ENCODE data around the gene ADGRG7. TPM values are rescaled to one million over a fixed set of nuclear protein-coding genes. Genes with fewer than 3 reads are reported as not detected.

The ADGRG7 gene
- total RNA-seq, 2 experiments from 2014 or later, result 26.5 to 27.0 TPM

DNA sequence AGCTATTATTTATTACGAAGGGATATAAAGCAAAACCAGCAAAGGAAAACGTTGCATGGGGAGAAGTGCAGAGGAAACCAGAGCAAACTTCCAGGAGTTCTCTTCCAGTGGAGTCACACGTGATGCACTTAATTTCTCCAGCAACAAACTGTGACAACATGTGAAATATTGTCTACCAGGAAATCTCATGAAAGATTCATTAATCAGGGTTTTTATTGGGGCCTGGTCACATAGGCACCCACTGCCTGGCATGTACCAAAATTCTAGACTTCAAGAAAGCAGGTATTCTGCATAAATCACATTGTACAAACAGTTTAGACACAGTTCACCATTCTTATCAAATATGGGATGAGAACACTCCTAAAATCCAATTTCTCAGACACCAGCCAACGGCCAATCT is 94.5 kb downstream of the ADGRG7 start:
- Mint-ChIP-seq H3K27ac (no peak overlapping the region), H3K36me3 (ENCODE audit: low read depth) (peaks cover 7% of the 10 kb centered on the region)
- CTCF ChIA-PET, result interaction anchor here (0.9 to 1.8 kb wide), 2 partner anchors 10 to 12 kb away, joined by 3 to 7 read pairs; no protein-coding TSS in a partner anchor

DNA sequence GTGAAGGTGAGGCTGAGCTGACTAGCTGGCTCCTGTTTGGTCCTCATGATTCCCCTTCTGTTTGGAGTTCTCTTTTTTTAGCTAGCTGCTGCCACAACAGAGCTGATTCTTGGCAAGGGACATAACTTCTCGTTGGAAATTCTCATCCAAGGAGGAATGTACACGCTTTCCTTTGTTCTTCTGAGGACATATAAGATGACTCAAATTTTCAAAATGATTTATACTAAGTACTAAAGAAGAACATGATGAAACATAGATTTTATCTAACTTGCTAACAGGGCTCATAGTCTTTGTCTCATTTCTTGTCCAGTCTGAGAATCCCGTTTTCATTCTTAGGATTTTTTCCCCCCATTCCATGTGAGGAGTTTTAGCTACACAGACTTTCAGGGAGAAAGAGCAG is 97.0 kb downstream of the ADGRG7 start:
- Mint-ChIP-seq H3K27ac (no peak overlapping the region), H3K9me3 (ENCODE audit: insufficient read depth) (peaks cover 3% of the 10 kb centered on the region), H3K4me3 (no peak overlapping the region), H3K4me1 (ENCODE audit: low read depth) (peaks cover 20% of the 10 kb centered on the region), H3K27me3 (ENCODE audit: low read depth) (no peaks in the 10 kb centered on the region), H3K36me3 (ENCODE audit: low read depth) (peaks cover 18% of the 10 kb centered on the region)
- ChIA-PET CTCF (interaction anchor here (0.8 to 1.6 kb wide), 7 partner anchors 12 to 71 kb away, joined by 3 to 5 read pairs (median 4); no protein-coding TSS in a partner anchor), POLR2A (no interaction called here)
- DNase-seq (no peak), ATAC-seq (no peak)

More for the DNA sequence above, 94.5 kb downstream of the ADGRG7 start:
- Mint-ChIP-seq H3K4me3 (no peak overlapping the region), H3K27me3 (ENCODE audit: low read depth) (no peaks in the 10 kb centered on the region), H3K4me1 (ENCODE audit: low read depth) (peaks cover 7% of the 10 kb centered on the region), H3K9me3 (ENCODE audit: insufficient read depth) (peaks cover 3% of the 10 kb centered on the region)
- no peak for DNase-seq
- no peak for ATAC-seq
- POLR2A ChIA-PET, result no interaction called here

DNA sequence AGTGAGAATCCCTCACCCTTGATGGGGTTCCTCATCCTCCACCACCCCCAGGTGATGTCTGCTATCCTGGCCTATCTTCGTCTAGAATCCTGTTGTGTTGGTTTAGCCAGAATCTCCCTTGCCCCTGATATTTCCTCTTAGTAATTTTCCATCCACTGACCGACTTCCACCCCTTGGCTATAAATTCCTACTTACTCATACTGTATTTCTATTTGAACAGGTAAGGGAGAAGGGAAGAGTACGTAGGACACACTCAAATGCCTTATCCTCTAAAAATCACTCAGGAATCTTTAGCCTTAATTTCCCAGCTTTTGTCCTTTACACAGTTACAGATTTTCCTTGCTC is 99.2 kb downstream of the ADGRG7 start:
- H3K4me3 Mint-ChIP-seq, result peak overlapping the region; percentile 83
- CTCF ChIA-PET, result interaction anchor here (0.5 to 4.7 kb wide), 14 partner anchors 10 to 877 kb away, joined by 3 to 31 read pairs (median 4); no protein-coding TSS in a partner anchor
- H3K4me1 Mint-ChIP-seq (ENCODE audit: low read depth), result peaks cover 38% of the 10 kb centered on the region
- no peak for ATAC-seq
- DNase-seq, result no peak
- no peaks in the 10 kb centered on the region for H3K27me3 Mint-ChIP-seq (ENCODE audit: low read depth)
- POLR2A ChIA-PET, result interaction anchor here (0.6 to 3.3 kb wide), 28 partner anchors 9 to 1459 kb away, joined by 3 to 19 read pairs (median 4); partner anchors contain the start of gene TBC1D23
- peaks cover 3% of the 10 kb centered on the region for H3K9me3 Mint-ChIP-seq (ENCODE audit: insufficient read depth)
- peak overlapping the region; percentile 92 for H3K27ac Mint-ChIP-seq
- H3K36me3 Mint-ChIP-seq (ENCODE audit: low read depth), result peaks cover 35% of the 10 kb centered on the region

DNA sequence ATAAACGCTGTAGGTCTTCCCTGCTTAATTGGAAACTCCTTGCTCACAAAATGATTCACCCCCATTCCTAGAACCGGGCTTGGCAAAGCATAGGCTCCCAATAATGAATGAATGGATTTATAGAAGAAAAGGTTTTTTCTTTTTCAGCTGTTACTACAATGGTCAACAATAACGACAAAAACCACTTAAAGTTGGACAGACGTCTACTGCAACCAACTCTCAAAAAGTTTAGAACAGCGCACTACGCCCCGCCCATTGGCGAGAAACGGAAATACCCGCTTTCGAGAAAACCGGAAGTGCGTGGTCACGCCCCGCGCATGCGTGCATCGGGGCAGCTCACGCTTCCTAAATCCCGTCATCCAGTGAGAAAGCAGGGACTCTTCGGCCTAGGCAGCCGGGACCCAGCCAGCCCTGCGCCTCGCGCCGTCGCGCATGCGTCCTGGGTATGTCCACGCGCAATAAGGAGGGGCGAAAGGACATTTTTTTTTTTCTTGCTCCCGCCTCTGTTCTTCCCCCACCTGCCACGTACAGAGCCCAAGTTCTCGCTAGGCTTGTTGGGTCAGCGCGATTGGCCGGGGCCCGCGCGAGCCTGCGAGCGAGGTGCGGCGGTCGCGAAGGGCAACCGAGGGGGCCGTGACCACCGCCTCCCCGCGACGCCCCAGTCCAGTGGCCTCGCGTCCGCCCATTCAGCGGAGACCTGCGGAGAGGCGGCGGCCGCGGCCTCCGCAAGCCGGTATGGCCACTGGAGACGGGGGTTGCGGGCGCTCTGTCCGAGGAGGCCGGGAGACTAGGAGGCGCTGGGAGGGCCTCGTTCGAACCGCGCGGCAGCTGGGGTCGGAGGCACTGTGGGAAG is 99.8 kb downstream of the ADGRG7 start, which contains the start of gene TFG:
Gene TFG, plus strand, starts transcription at position 506 of the 853 bp plus-strand sequence. CDS start 4,192 bp downstream, outside the sequence.
- peaks cover 3% of the 10 kb centered on the region for H3K9me3 Mint-ChIP-seq (ENCODE audit: insufficient read depth)
- H3K4me3 Mint-ChIP-seq, result peak within 1 kb of the TSS; percentile 83
- CTCF ChIA-PET, result interaction anchor here (0.5 to 4.7 kb wide), 25 partner anchors 9 to 877 kb away, joined by 3 to 31 read pairs (median 5); no protein-coding TSS in a partner anchor
- H3K4me1 Mint-ChIP-seq (ENCODE audit: low read depth), result peaks cover 38% of the 10 kb centered on the region
- no peaks in the 10 kb centered on the region for H3K27me3 Mint-ChIP-seq (ENCODE audit: low read depth)
- peaks cover 40% of the 10 kb centered on the region for H3K36me3 Mint-ChIP-seq (ENCODE audit: low read depth)
- peak; percentile 95 for ATAC-seq
- H3K27ac Mint-ChIP-seq, result peak within 1 kb of the TSS; percentile 92
- DNase-seq, result peak; percentile 100
- POLR2A ChIA-PET, result interaction anchor here (0.6 to 3.3 kb wide), 38 partner anchors 10 to 1459 kb away, joined by 3 to 19 read pairs (median 4); partner anchors contain the start of genes LNP1, PCNP, TBC1D23 and TOMM70

DNA sequence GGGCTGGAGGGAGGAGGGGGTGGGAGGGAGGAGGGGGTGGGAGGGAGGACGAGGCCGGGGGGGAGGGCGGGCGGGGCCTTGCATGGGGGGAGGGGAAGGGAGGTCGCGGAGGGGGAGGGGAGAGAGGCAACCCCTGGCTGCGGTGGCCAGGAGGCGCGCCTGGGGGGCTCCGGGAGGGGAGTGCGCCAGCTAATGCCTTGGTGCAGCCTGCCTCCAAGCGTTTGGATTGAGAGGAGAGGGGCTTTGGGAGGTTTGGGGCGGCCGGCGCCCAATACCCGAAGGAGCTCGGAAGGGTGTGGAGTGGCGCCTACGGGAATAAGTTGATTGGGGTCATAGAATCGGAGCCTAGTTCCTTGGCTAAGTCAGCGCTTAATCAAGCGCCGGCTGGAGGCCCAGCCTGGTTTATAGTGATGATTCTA is 100.5 kb downstream of the ADGRG7 start:
- no peaks in the 10 kb centered on the region for H3K27me3 Mint-ChIP-seq (ENCODE audit: low read depth)
- POLR2A ChIA-PET, result interaction anchor here (1.1 to 3.3 kb wide), 16 partner anchors 14 to 864 kb away, joined by 3 to 19 read pairs (median 7); partner anchors contain the start of genes LNP1, PCNP and TOMM70
- peaks cover 40% of the 10 kb centered on the region for H3K4me1 Mint-ChIP-seq (ENCODE audit: low read depth)
- peak overlapping the region; percentile 83 for H3K4me3 Mint-ChIP-seq
- peak; percentile 14 for ATAC-seq
- H3K27ac Mint-ChIP-seq, result peak overlapping the region; percentile 82
- peaks cover 42% of the 10 kb centered on the region for H3K36me3 Mint-ChIP-seq (ENCODE audit: low read depth)
- H3K9me3 Mint-ChIP-seq (ENCODE audit: insufficient read depth), result peaks cover 3% of the 10 kb centered on the region
- DNase-seq, result peak; percentile 69
- CTCF ChIA-PET, result interaction anchor here (0.7 to 4.7 kb wide), 28 partner anchors 9 to 393 kb away, joined by 3 to 31 read pairs (median 4); no protein-coding TSS in a partner anchor

DNA sequence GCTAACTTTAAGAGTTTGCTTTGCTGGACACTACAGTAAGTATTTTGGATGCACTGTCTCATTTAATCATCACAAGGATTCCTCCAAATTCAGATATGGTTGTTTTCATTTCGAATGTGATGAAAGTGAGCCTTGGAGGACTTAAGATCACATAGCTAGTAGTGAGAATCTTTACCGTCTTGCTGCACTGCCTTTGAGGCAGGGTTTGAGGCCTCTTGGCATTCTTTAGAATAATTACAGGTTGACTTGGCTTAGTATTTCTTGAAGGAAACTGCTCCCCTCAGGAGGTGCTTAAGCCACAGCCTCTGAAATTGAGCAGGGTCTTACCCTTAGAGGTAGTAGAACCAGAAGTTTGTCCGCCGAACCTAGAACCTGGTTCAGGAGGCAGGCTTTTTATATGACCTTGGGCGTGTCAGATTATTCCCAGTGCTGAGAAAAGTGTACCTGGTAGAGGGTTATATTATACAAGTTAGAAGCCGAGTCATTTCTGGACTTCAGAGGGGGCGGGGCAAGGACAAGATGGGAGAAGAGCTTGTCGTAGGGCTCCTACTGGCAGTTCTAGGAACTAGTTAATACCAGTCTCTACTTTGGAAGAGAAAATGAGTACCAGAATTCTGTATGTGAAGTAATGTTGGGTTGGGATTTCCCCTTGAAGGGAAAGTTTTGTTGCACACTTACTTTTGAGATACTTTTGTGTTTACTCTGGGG is 101.0 kb downstream of the ADGRG7 start:
- Mint-ChIP-seq H3K9me3 (ENCODE audit: insufficient read depth) (peaks cover 3% of the 10 kb centered on the region), H3K36me3 (ENCODE audit: low read depth) (peaks cover 48% of the 10 kb centered on the region), H3K4me1 (ENCODE audit: low read depth) (peaks cover 44% of the 10 kb centered on the region), H3K27me3 (ENCODE audit: low read depth) (no peaks in the 10 kb centered on the region), H3K4me3 (peak overlapping the region; percentile 83), H3K27ac (peak overlapping the region; percentile 82)
- ChIA-PET POLR2A (interaction anchor here (0.6 to 3.3 kb wide), 20 partner anchors 9 to 864 kb away, joined by 3 to 19 read pairs (median 5); partner anchors contain the start of genes LNP1, NIT2, PCNP and TOMM70), CTCF (interaction anchor here (0.7 to 4.7 kb wide), 32 partner anchors 9 to 394 kb away, joined by 3 to 31 read pairs (median 4); no protein-coding TSS in a partner anchor)
- peak; percentile 88 for DNase-seq
- ATAC-seq, result peak; percentile 50

DNA sequence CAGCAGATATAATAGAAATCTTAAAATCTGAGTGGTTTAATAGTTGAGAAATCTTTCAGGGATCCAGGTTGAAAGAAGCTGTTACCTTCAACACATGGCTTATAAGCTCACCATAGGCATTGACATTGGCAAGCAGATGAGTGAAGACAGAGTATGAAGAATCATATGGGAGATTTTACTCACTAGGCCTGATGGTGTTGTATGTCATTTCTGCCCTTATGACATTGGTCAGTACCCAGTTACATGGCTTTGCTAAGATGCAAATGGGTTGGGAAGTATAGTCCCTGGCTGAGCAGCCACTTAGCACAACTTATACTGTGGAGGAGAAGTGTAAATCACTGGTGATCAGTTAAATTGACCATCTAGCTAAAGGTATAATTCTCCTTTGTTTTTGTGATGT is 105.8 kb downstream of the ADGRG7 start:
- H3K27ac Mint-ChIP-seq, result no peak overlapping the region
- no peaks in the 10 kb centered on the region for H3K9me3 Mint-ChIP-seq (ENCODE audit: insufficient read depth)
- POLR2A ChIA-PET, result interaction anchor here (0.6 kb wide), 2 partner anchors 149 to 496 kb away, joined by 4 to 5 read pairs; no protein-coding TSS in a partner anchor
- H3K4me3 Mint-ChIP-seq, result no peak overlapping the region
- H3K4me1 Mint-ChIP-seq (ENCODE audit: low read depth), result peaks cover 59% of the 10 kb centered on the region
- CTCF ChIA-PET, result interaction anchor here (0.6 to 5.9 kb wide), 9 partner anchors 10 to 124 kb away, joined by 3 to 23 read pairs (median 4); no protein-coding TSS in a partner anchor
- DNase-seq (no peak), ATAC-seq (no peak)
- H3K36me3 Mint-ChIP-seq (ENCODE audit: low read depth), result peaks cover 79% of the 10 kb centered on the region
- no peaks in the 10 kb centered on the region for H3K27me3 Mint-ChIP-seq (ENCODE audit: low read depth)

DNA sequence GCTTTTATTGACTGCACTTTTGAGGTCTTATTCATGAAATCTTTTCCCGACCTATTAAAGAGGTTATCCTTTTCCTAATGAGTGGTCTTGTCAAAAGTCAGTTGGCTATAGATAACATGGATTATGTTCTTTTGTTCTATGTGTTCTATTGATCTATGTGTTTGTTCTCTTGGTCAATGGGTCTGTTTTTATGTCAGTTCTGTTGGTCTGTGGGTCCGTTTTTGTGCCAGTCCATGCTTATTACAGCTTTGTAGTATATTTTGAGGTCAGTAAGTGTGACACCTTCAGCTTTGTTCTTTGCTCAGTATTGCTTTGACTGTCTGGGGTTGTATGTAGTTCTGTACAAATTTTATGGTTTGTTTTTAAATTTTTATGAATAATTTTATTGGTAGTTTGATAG is 107.7 kb downstream of the ADGRG7 start:
- Mint-ChIP-seq H3K27me3 (ENCODE audit: low read depth) (no peaks in the 10 kb centered on the region), H3K4me1 (ENCODE audit: low read depth) (peaks cover 44% of the 10 kb centered on the region), H3K27ac (no peak overlapping the region), H3K9me3 (ENCODE audit: insufficient read depth) (no peaks in the 10 kb centered on the region), H3K36me3 (ENCODE audit: low read depth) (peaks cover 82% of the 10 kb centered on the region), H3K4me3 (no peak overlapping the region)
- POLR2A ChIA-PET, result no interaction called here
- ATAC-seq, result no peak
- CTCF ChIA-PET, result interaction anchor here (1.0 to 5.9 kb wide), 4 partner anchors 9 to 82 kb away, joined by 3 to 23 read pairs (median 10); partner anchors contain the start of gene TFG
- DNase-seq, result no peak

DNA sequence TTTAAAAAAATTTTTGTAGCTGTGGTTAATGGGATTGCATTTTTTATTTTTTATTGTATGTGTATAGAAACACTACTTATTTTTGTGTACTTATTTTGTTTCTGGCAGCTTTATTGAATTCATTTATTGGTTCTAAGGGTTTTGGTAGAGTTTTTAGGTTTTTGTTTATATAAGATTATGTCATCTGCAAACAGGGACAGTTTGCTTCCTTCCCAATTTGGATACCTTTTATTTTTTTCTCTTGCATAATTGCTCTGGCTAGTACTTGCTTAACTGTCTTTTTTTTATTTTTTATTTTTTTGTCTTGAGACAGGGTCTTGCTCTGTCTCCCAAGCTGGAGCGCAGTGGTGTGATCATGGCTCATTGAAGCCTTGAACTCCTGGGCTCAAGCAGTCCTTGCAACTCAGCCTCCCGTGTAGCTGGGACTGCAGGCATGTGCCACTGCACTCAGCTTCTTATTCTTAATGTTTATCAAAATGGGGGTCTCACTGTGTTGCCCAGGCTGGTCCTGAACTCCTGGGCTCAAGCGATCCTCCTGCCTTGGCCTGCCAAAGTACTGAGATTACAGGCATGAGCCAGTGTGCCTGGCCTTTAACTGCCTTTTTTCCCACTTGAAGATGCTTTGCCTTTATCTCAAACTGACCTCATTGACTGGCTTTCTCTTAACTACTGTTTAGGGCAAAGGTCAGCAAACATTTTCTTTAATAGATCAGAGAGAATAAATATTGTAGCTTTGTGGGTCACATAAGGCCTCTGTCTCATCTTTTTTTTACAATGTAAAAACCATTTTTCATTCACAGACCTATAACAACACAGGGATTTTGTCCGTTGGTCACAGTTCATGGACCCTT is 108.5 kb downstream of the ADGRG7 start:
- Mint-ChIP-seq H3K27me3 (ENCODE audit: low read depth) (no peaks in the 10 kb centered on the region), H3K4me1 (ENCODE audit: low read depth) (peaks cover 36% of the 10 kb centered on the region), H3K4me3 (no peak overlapping the region), H3K27ac (no peak overlapping the region), H3K36me3 (ENCODE audit: low read depth) (peaks cover 83% of the 10 kb centered on the region), H3K9me3 (ENCODE audit: insufficient read depth) (no peaks in the 10 kb centered on the region)
- ChIA-PET CTCF (interaction anchor here (0.7 to 5.9 kb wide), 9 partner anchors 7 to 255 kb away, joined by 3 to 23 read pairs (median 6); partner anchors contain the start of gene TFG), POLR2A (interaction anchor here (2.3 kb wide), 1 partner anchor 9 kb away, joined by 8 read pairs; the partner anchor contains the start of gene TFG)
- DNase-seq (no peak), ATAC-seq (no peak)

DNA sequence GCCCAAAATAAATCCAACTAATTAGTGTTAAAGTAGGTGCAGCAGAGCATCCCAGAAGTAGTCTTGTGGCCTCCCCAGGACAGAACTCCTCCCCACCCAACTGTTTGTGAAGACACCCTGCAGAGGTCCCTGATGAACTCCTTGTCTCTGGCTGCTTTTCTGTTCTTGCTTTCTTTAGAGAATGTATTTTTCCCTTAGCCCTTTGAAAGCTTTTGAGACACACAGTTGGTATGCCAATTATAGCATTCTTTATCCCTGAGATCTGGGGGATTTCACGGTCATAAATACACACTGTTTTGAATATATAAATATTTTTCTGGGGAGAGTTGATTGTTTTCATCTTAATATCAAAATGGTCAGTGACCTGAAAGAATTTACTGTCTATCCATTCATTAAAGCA is 109.7 kb downstream of the ADGRG7 start:
- CTCF ChIA-PET, result interaction anchor here (1.3 to 2.8 kb wide), 4 partner anchors 9 to 256 kb away, joined by 4 to 11 read pairs (median 8); partner anchors contain the start of gene TFG
- no peak for ATAC-seq
- Mint-ChIP-seq H3K4me1 (ENCODE audit: low read depth) (peaks cover 30% of the 10 kb centered on the region), H3K27ac (no peak overlapping the region), H3K36me3 (ENCODE audit: low read depth) (peaks cover 84% of the 10 kb centered on the region), H3K27me3 (ENCODE audit: low read depth) (no peaks in the 10 kb centered on the region), H3K9me3 (ENCODE audit: insufficient read depth) (no peaks in the 10 kb centered on the region), H3K4me3 (no peak overlapping the region)
- POLR2A ChIA-PET, result interaction anchor here (0.6 to 2.3 kb wide), 2 partner anchors 8 to 10 kb away, joined by 3 to 8 read pairs; partner anchors contain the start of gene TFG
- no peak for DNase-seq

All from activated CD8-positive, alpha-beta T cell treated with anti-CD3 and anti-CD28 coated beads, Interleukin-2, amount 10 ng/mL, durations not matched to agents 7 days and 5 days (primary cell).